SK-N-SH (cell line): ENCODE data around the gene GALNT5. TPM values are rescaled to one million over a fixed set of nuclear protein-coding genes. Genes with fewer than 3 reads are reported as not detected.
A peak's percentile ranks its signal among the peaks of the same experiment; 100 is the strongest.

Experiments used
- CTCF ChIA-PET: fragments of 300-600, 350-600 bp; formaldehyde crosslinking; extraction: SDS; loops from one replicate; lab custom pipeline; 2021; lab: Yijun Ruan, JAX
- POLR2A ChIA-PET: fragments of 350-600 bp; sonication (Branson Sonifier 250); formaldehyde crosslinking; extraction: SDS; loops from one replicate; lab custom pipeline; 2020; ENCODE audit warnings: antibody characterized with exemption, inconsistent platforms; lab: Yijun Ruan, JAX
- DNase-seq: peaks from one replicate; pipeline ENCODE4 v3.0.0; 2012
- H2AFZ ChIP-seq: fragments of 200-600 bp; sonication (generic); 2 replicates; pipeline ENCODE4 v1.8.1; 2016; ENCODE audit warnings: antibody characterized with exemption, mild to moderate bottlenecking, low read depth
- H3F3A ChIP-seq: fragments of 200-600 bp; sonication (generic); replicated peaks from 2 replicates; pipeline ENCODE3; 2016; ENCODE audit warnings: antibody characterized with exemption, mild to moderate bottlenecking; ENCODE audit not compliant: insufficient read depth
- H3K27ac ChIP-seq, 2 experiments: fragments of 200-500 bp in 1 of 2; fragments of 200-600 bp in 1 of 2; sonication (Bioruptor generic) in 1 of 2; sonication (generic), shearing (Covaris generic) in 1 of 2; 2 replicates each; pipeline versions ENCODE4 v1.5.1 to v1.6.1; 2014 to 2016; ENCODE audit warnings: low read depth in 2 of 2, inconsistent platforms in 1 of 2, low read length in 1 of 2, mild to moderate bottlenecking in 1 of 2, mixed read lengths in 1 of 2
- H3K27me3 ChIP-seq: fragments of 200-600 bp; sonication (generic), shearing (Covaris generic); 2 replicates; pipeline ENCODE4 v1.6.1; 2016; ENCODE audit warnings: mixed run types; ENCODE audit not compliant: insufficient read depth
- H3K36me3 ChIP-seq, 2 experiments: fragments of 200-500 bp in 1 of 2; fragments of 200-600 bp in 1 of 2; sonication (Bioruptor generic) in 1 of 2; sonication (generic) in 1 of 2; replicated peaks in 1 of 2; 2 replicates each; pipeline versions ENCODE3 to v1.5.1; 2014 to 2016; ENCODE audit warnings: low read length in 1 of 2, mild to moderate bottlenecking in 1 of 2; ENCODE audit not compliant: insufficient read depth in 2 of 2, control insufficient read depth in 1 of 2
- H3K4me1 ChIP-seq, 2 experiments: fragments of 200-500 bp in 1 of 2; fragments of 200-600 bp in 1 of 2; sonication (Bioruptor generic) in 1 of 2; sonication (generic), shearing (Covaris generic) in 1 of 2; 2 replicates each; pipeline versions ENCODE4 v1.5.1 to v1.6.1; 2014 to 2016; ENCODE audit warnings: low read depth in 1 of 2, low read length in 1 of 2, mixed run types in 1 of 2; ENCODE audit not compliant: insufficient read depth in 2 of 2, control insufficient read depth in 1 of 2
- H3K4me2 ChIP-seq: fragments of 200-600 bp; sonication (generic), shearing (Covaris generic); 2 replicates; pipeline ENCODE4 v1.6.1; 2017; ENCODE audit warnings: mixed run types
- H3K4me3 ChIP-seq, 2 experiments: fragments of 200-500 bp in 1 of 2; fragments of 200-600 bp in 1 of 2; sonication (Bioruptor generic) in 1 of 2; sonication (generic), shearing (Covaris generic) in 1 of 2; 2 replicates each; pipeline versions ENCODE4 v1.5.1 to v1.8.1; 2014 to 2016; ENCODE audit warnings: low read depth in 2 of 2, inconsistent platforms in 1 of 2, low read length in 1 of 2, mild to moderate bottlenecking in 1 of 2, mixed read lengths in 1 of 2, moderate library complexity in 1 of 2
- H3K79me2 ChIP-seq: fragments of 200-600 bp; sonication (generic); 2 replicates; pipeline ENCODE4 v1.8.1; 2017; ENCODE audit warnings: mild to moderate bottlenecking; ENCODE audit not compliant: insufficient read depth
- H3K9ac ChIP-seq: fragments of 200-600 bp; sonication (generic); 2 replicates; pipeline ENCODE4 v1.6.1; 2017; ENCODE audit warnings: mixed run types
- H3K9me2 ChIP-seq: fragments of 200-600 bp; sonication (generic); 2 replicates; pipeline ENCODE4 v1.6.1; 2017; ENCODE audit warnings: mixed run types
- H3K9me3 ChIP-seq: fragments of 200-600 bp; sonication (generic); 2 replicates; pipeline ENCODE4 v1.6.1; 2017; ENCODE audit warnings: mixed run types, mild to moderate bottlenecking, moderate library complexity
- H4K20me1 ChIP-seq: fragments of 200-600 bp; sonication (generic); 2 replicates; pipeline ENCODE4 v1.6.1; 2017; ENCODE audit warnings: mild to moderate bottlenecking, mixed run types; ENCODE audit not compliant: insufficient read depth
- CHD2 ChIP-seq: fragments of 150-350 bp; IDR thresholded peaks from 2 replicates; pipeline ENCODE4 v1.6.1; 2018; ENCODE audit warnings: low read length; ENCODE audit not compliant: partially characterized antibody
- ELF1 ChIP-seq: IDR thresholded peaks from 2 replicates; pipeline ENCODE4 v1.4.0; 2012
- EP300 ChIP-seq, 2 experiments: IDR thresholded peaks; 2 replicates each; pipeline versions ENCODE4 v1.4.0 to v1.6.1; 2012; ENCODE audit warnings: borderline replicate concordance in 1 of 2, low read depth in 1 of 2, low read length in 1 of 2
- EZH2phosphoT487 ChIP-seq: fragments of 200-600 bp; sonication (generic); IDR thresholded peaks from 2 replicates; pipeline ENCODE4 v1.6.1; 2017; ENCODE audit warnings: low read depth, mixed run types, mild to moderate bottlenecking, antibody characterized with exemption, moderate library complexity, borderline replicate concordance
- FOSL2 ChIP-seq: IDR thresholded peaks from 2 replicates; pipeline ENCODE4 v1.4.0; 2012; ENCODE audit warnings: low read depth, mild to moderate bottlenecking, moderate library complexity, borderline replicate concordance
- FOXJ3 ChIP-seq: sonication (generic); formaldehyde crosslinking; IDR thresholded peaks from 2 replicates; pipeline ENCODE4 v1.5.1; 2020; ENCODE audit warnings: mild to moderate bottlenecking, missing genetic modification reagents
- FOXM1 ChIP-seq: IDR thresholded peaks from 2 replicates; pipeline ENCODE4 v1.4.0; 2012; ENCODE audit warnings: low read depth, mild to moderate bottlenecking
- GABPA ChIP-seq: IDR thresholded peaks from 2 replicates; pipeline ENCODE4 v1.4.0; 2012; ENCODE audit warnings: low read depth, mild to moderate bottlenecking
- JUND ChIP-seq: IDR thresholded peaks from 2 replicates; pipeline ENCODE4 v1.4.0; 2012
- NFIC ChIP-seq: IDR thresholded peaks from 2 replicates; pipeline ENCODE4 v1.4.0; 2012; ENCODE audit warnings: borderline replicate concordance
- NRF1 ChIP-seq: IDR thresholded peaks from 2 replicates; pipeline ENCODE4 v1.6.1; 2012; ENCODE audit warnings: low read depth, mild to moderate bottlenecking, low read length
- RAD21 ChIP-seq: IDR thresholded peaks from 2 replicates; pipeline ENCODE4 v1.6.1; 2012; ENCODE audit warnings: mild to moderate bottlenecking, low read length
- RFX5 ChIP-seq: IDR thresholded peaks from 2 replicates; pipeline ENCODE4 v1.6.1; 2012; ENCODE audit warnings: mild to moderate bottlenecking, improper control_type of control experiment, low read length
- RXRA ChIP-seq: IDR thresholded peaks from 2 replicates; pipeline ENCODE4 v1.4.0; 2012; ENCODE audit warnings: low read depth, mild to moderate bottlenecking, borderline replicate concordance
- SIN3A ChIP-seq: IDR thresholded peaks from 2 replicates; pipeline ENCODE4 v1.6.1; 2012; ENCODE audit warnings: low read depth, mild to moderate bottlenecking, low read length, moderate library complexity, borderline replicate concordance
- SMC3 ChIP-seq: IDR thresholded peaks from 2 replicates; pipeline ENCODE4 v1.6.1; 2012; ENCODE audit warnings: low read depth, low read length, improper control_type of control experiment
- TAF1 ChIP-seq: IDR thresholded peaks from 2 replicates; pipeline ENCODE4 v1.6.1; 2012; ENCODE audit warnings: low read depth, mild to moderate bottlenecking, low read length, moderate library complexity, borderline replicate concordance
- TCF12 ChIP-seq: IDR thresholded peaks from 2 replicates; pipeline ENCODE4 v1.4.0; 2012
- TEAD4 ChIP-seq: IDR thresholded peaks from 2 replicates; pipeline ENCODE4 v1.4.0; 2012; ENCODE audit warnings: mild to moderate bottlenecking, borderline replicate concordance; ENCODE audit not compliant: insufficient read depth
- WGBS: methylation state at CpG from one replicate; pipeline ENCODE4 v1.1.6; 2017; ENCODE audit warnings: low lambda C conversion rate; 5-methylcytosine and 5-hydroxymethylcytosine counted together
- polyA plus RNA-seq, 3 experiments: library from polyadenylated mRNA; depleted of rRNA; stranded (reverse); fragments of >200 nt; gene quantifications; 2 replicates each; pipeline ENCODE4 v1.2.3, GENCODE V29; 2012
- TF ChIP-seq, protein P1 (sequence below): fragments of 150-350 bp; IDR thresholded peaks from 2 replicates; pipeline ENCODE4 v1.6.1; 2017; ENCODE audit warnings: antibody characterized with exemption, low read length, low read depth, borderline replicate concordance
- TF ChIP-seq, protein P2 (sequence below): IDR thresholded peaks from 2 replicates; pipeline ENCODE4 v1.4.0; 2012; ENCODE audit warnings: low read depth
- TF ChIP-seq, protein P3 (sequence below): IDR thresholded peaks from 2 replicates; pipeline ENCODE4 v1.6.1; 2012; ENCODE audit warnings: mild to moderate bottlenecking, low read depth, low read length, moderate library complexity
- TF ChIP-seq, protein P4 (sequence below): fragments of 150-350 bp; IDR thresholded peaks from 2 replicates; pipeline ENCODE4 v1.6.1; 2016; ENCODE audit warnings: mild to moderate bottlenecking, low read depth, low read length
- TF ChIP-seq, protein P5 (sequence below): IDR thresholded peaks from 2 replicates; pipeline ENCODE4 v1.4.0; 2012; ENCODE audit warnings: low read depth, borderline replicate concordance
- TF ChIP-seq, protein P6 (sequence below): IDR thresholded peaks from 2 replicates; pipeline ENCODE4; 2012

GALNT5 gene
- polyA plus RNA-seq, 1 of the 3 experiments (the other 2 are of a cell fraction), result 10.4 TPM

DNA sequence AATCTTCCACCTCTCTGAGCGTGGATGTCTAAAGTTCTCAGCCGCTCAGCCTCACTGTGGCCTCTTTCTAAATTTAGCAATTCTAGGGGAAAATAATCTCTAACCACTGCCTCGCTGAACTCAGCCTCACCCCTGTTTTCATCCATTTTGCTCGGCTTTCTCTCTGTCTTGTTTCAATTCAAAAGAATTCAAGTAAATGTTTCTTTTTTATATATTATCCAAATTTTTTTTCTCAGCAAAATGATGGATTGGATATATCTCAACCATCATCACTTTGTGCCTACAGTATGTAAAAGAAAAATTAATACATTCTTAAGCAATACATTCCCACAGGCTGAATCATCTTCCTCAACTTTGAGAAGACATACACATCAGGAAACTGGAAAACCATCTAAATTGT is 24.0 kb upstream of the GALNT5 start:
- Histone ChIP-seq H3K4me2 (0 out of 2 replicates have a peak overlapping the region, but pooled peaks have one; percentile 31), H3K9ac (no peak overlapping the region; the same call in 1 of the 2 replicates), H3K4me1 (peaks cover 0 to 5% of the 10 kb centered on the region in 2 experiments; a peak in 1 of 4 replicates), H2AFZ (peak overlapping the region; percentile 57), H3K9me2 (no peaks in the 10 kb centered on the region), H3K79me2 (no peaks in the 10 kb centered on the region), H3F3A (peaks cover 18% of the 10 kb centered on the region), H3K27me3 (no peaks in the 10 kb centered on the region), H3K9me3 (no peaks in the 10 kb centered on the region), H3K27ac (peak overlapping the region in 1 of 2 experiments; percentile 72; a peak in 3 of 4 replicates), H4K20me1 (no peaks in the 10 kb centered on the region), H3K36me3 (no peaks in the 10 kb centered on the region), H3K4me3 (no peak overlapping the region)
- ChIA-PET CTCF (no interaction called here), POLR2A (no interaction called here)
- WGBS, result 11% methylated on average over 4 of the region's 4 CpGs
- no peak for DNase-seq
- TF ChIP-seq CHD2, result no peak
- no peak for TF ChIP-seq GABPA
- TF ChIP-seq, protein P1, sequence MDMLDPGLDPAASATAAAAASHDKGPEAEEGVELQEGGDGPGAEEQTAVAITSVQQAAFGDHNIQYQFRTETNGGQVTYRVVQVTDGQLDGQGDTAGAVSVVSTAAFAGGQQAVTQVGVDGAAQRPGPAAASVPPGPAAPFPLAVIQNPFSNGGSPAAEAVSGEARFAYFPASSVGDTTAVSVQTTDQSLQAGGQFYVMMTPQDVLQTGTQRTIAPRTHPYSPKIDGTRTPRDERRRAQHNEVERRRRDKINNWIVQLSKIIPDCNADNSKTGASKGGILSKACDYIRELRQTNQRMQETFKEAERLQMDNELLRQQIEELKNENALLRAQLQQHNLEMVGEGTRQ, result no peak
- no peak for TF ChIP-seq TAF1
- TF ChIP-seq, protein P2, sequence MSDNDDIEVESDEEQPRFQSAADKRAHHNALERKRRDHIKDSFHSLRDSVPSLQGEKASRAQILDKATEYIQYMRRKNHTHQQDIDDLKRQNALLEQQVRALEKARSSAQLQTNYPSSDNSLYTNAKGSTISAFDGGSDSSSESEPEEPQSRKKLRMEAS, result no peak
- peak; percentile 50; the same call in 1 of the 2 replicates for TF ChIP-seq RXRA
- TF ChIP-seq NRF1, result no peak
- TF ChIP-seq SIN3A, result no peak
- TF ChIP-seq, protein P3, sequence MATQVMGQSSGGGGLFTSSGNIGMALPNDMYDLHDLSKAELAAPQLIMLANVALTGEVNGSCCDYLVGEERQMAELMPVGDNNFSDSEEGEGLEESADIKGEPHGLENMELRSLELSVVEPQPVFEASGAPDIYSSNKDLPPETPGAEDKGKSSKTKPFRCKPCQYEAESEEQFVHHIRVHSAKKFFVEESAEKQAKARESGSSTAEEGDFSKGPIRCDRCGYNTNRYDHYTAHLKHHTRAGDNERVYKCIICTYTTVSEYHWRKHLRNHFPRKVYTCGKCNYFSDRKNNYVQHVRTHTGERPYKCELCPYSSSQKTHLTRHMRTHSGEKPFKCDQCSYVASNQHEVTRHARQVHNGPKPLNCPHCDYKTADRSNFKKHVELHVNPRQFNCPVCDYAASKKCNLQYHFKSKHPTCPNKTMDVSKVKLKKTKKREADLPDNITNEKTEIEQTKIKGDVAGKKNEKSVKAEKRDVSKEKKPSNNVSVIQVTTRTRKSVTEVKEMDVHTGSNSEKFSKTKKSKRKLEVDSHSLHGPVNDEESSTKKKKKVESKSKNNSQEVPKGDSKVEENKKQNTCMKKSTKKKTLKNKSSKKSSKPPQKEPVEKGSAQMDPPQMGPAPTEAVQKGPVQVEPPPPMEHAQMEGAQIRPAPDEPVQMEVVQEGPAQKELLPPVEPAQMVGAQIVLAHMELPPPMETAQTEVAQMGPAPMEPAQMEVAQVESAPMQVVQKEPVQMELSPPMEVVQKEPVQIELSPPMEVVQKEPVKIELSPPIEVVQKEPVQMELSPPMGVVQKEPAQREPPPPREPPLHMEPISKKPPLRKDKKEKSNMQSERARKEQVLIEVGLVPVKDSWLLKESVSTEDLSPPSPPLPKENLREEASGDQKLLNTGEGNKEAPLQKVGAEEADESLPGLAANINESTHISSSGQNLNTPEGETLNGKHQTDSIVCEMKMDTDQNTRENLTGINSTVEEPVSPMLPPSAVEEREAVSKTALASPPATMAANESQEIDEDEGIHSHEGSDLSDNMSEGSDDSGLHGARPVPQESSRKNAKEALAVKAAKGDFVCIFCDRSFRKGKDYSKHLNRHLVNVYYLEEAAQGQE, result no peak
- TF ChIP-seq TCF12, result peak; percentile 43
- no peak for TF ChIP-seq ELF1
- TF ChIP-seq RAD21, result no peak
- peak; percentile 65 for TF ChIP-seq JUND
- TF ChIP-seq FOXJ3 (CRISPR knock-in tag), result no peak
- TF ChIP-seq, protein P4, sequence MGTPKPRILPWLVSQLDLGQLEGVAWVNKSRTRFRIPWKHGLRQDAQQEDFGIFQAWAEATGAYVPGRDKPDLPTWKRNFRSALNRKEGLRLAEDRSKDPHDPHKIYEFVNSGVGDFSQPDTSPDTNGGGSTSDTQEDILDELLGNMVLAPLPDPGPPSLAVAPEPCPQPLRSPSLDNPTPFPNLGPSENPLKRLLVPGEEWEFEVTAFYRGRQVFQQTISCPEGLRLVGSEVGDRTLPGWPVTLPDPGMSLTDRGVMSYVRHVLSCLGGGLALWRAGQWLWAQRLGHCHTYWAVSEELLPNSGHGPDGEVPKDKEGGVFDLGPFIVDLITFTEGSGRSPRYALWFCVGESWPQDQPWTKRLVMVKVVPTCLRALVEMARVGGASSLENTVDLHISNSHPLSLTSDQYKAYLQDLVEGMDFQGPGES, result no peak
- TF ChIP-seq, protein P5, sequence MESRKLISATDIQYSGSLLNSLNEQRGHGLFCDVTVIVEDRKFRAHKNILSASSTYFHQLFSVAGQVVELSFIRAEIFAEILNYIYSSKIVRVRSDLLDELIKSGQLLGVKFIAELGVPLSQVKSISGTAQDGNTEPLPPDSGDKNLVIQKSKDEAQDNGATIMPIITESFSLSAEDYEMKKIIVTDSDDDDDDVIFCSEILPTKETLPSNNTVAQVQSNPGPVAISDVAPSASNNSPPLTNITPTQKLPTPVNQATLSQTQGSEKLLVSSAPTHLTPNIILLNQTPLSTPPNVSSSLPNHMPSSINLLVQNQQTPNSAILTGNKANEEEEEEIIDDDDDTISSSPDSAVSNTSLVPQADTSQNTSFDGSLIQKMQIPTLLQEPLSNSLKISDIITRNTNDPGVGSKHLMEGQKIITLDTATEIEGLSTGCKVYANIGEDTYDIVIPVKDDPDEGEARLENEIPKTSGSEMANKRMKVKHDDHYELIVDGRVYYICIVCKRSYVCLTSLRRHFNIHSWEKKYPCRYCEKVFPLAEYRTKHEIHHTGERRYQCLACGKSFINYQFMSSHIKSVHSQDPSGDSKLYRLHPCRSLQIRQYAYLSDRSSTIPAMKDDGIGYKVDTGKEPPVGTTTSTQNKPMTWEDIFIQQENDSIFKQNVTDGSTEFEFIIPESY, result no peak
- peak; percentile 34; the same call in 1 of the 2 replicates for TF ChIP-seq FOSL2
- no peak for TF ChIP-seq RFX5
- no peak for TF ChIP-seq FOXM1
- TF ChIP-seq, protein P6, sequence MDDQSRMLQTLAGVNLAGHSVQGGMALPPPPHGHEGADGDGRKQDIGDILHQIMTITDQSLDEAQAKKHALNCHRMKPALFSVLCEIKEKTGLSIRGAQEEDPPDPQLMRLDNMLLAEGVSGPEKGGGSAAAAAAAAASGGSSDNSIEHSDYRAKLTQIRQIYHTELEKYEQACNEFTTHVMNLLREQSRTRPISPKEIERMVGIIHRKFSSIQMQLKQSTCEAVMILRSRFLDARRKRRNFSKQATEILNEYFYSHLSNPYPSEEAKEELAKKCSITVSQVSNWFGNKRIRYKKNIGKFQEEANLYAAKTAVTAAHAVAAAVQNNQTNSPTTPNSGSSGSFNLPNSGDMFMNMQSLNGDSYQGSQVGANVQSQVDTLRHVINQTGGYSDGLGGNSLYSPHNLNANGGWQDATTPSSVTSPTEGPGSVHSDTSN, result peak; percentile 65
- peak in 1 of 2 experiments; percentile 49; a peak in 2 of 4 replicates for TF ChIP-seq EP300 (IDR thresholded peaks at IDR 0.05; ENCODE audit: borderline replicate concordance in 1 of 2, low read depth in 1 of 2, low read length in 1 of 2)
- no peak for TF ChIP-seq SMC3
- no peak; the same call in 1 of the 2 replicates for TF ChIP-seq NFIC
- peak; percentile 31; the same call in 1 of the 2 replicates for TF ChIP-seq TEAD4
- no peak for TF ChIP-seq EZH2phosphoT487
